Measurements from ENCODE around the gene ME3. TPM values are rescaled to one million over a fixed set of nuclear protein-coding genes. Genes with fewer than 3 reads are reported as not detected.

The ME3 gene
- total RNA-seq, 1 donor from 2014 or later, result 28.5 TPM

- Histone ChIP-seq H3K36me3 (no peaks in the 10 kb centered on the region), H3K9me3 (no peaks in the 10 kb centered on the region), H3K27me3 (no peaks in the 10 kb centered on the region), H3K27ac (no peak overlapping the region), H3K4me3 (no peak overlapping the region), H3K4me1 (peaks cover 33% of the 10 kb centered on the region)
- DNase-seq (ENCODE audit: extremely low spot score in 2 of 2), result no peak
- TF ChIP-seq CTCF (IDR thresholded peaks at IDR 0.05) (no peak), POLR2A (IDR thresholded peaks at IDR 0.05) (no peak), POLR2AphosphoS5 (IDR thresholded peaks at IDR 0.05; ENCODE audit: insufficient read depth in 1 of 2, low read depth in 1 of 2) (no peak)
- intact Hi-C loops (cut with DNase I), result no loop called here
These were observed 154.9 kb downstream of the ME3 start for GRCh38 chr11:86517557-86517956.

GRCh38 chr11:86515297-86516094 lies 156.9 kb downstream of the ME3 start:
- H3K4me1 ChIP-seq, result peaks cover 32% of the 10 kb centered on the region
- no peak overlapping the region for H3K27ac ChIP-seq
- no peak for DNase-seq (ENCODE audit: extremely low spot score in 2 of 2)
- H3K9me3 ChIP-seq, result no peaks in the 10 kb centered on the region
- H3K27me3 ChIP-seq, result no peaks in the 10 kb centered on the region
- TF ChIP-seq CTCF (IDR thresholded peaks at IDR 0.05), result no peak
- TF ChIP-seq POLR2AphosphoS5 (IDR thresholded peaks at IDR 0.05; ENCODE audit: insufficient read depth in 1 of 2, low read depth in 1 of 2), result no peak
- TF ChIP-seq POLR2A (IDR thresholded peaks at IDR 0.05), result no peak
- no peak overlapping the region for H3K4me3 ChIP-seq
- intact Hi-C loops (cut with DNase I), result no loop called here
- no peaks in the 10 kb centered on the region for H3K36me3 ChIP-seq

- H3K9me3 ChIP-seq, result no peaks in the 10 kb centered on the region
- TF ChIP-seq POLR2AphosphoS5 (IDR thresholded peaks at IDR 0.05; ENCODE audit: insufficient read depth in 1 of 2, low read depth in 1 of 2) (no peak), CTCF (IDR thresholded peaks at IDR 0.05) (no peak), POLR2A (IDR thresholded peaks at IDR 0.05) (no peak)
- H3K27ac ChIP-seq, result no peak overlapping the region
- no peaks in the 10 kb centered on the region for H3K27me3 ChIP-seq
- H3K36me3 ChIP-seq, result no peaks in the 10 kb centered on the region
- intact Hi-C loops (cut with DNase I), result no loop called here
- H3K4me3 ChIP-seq, result no peak overlapping the region
- no peak for DNase-seq (ENCODE audit: extremely low spot score in 2 of 2)
- peaks cover 22% of the 10 kb centered on the region for H3K4me1 ChIP-seq
These were observed 158.0 kb downstream of the ME3 start for GRCh38 chr11:86514453-86514852.

GRCh38 chr11:86513746-86514373 lies 158.6 kb downstream of the ME3 start:
- H3K9me3 ChIP-seq, result no peaks in the 10 kb centered on the region
- intact Hi-C loops (cut with DNase I), result no loop called here
- no peaks in the 10 kb centered on the region for H3K27me3 ChIP-seq
- no peak overlapping the region for H3K4me3 ChIP-seq
- no peak overlapping the region for H3K27ac ChIP-seq
- H3K36me3 ChIP-seq, result no peaks in the 10 kb centered on the region
- no peak for TF ChIP-seq CTCF (IDR thresholded peaks at IDR 0.05)
- no peak for TF ChIP-seq POLR2A (IDR thresholded peaks at IDR 0.05)
- no peak for TF ChIP-seq POLR2AphosphoS5 (IDR thresholded peaks at IDR 0.05; ENCODE audit: insufficient read depth in 1 of 2, low read depth in 1 of 2)
- peaks cover 16% of the 10 kb centered on the region for H3K4me1 ChIP-seq
- no peak for DNase-seq (ENCODE audit: extremely low spot score in 2 of 2)

- intact Hi-C loops (cut with DNase I), result no loop called here
- TF ChIP-seq POLR2AphosphoS5 (IDR thresholded peaks at IDR 0.05; ENCODE audit: insufficient read depth in 1 of 2, low read depth in 1 of 2) (no peak), POLR2A (IDR thresholded peaks at IDR 0.05) (no peak), CTCF (IDR thresholded peaks at IDR 0.05) (no peak)
These were observed 159.3 kb downstream of the ME3 start for GRCh38 chr11:86513138-86513537.

More at GRCh38 chr11:86513138-86513537, 159.3 kb downstream of the ME3 start:
- H3K9me3 ChIP-seq, result no peaks in the 10 kb centered on the region
- no peak overlapping the region for H3K27ac ChIP-seq
- no peak for DNase-seq (ENCODE audit: extremely low spot score in 2 of 2)
- H3K4me3 ChIP-seq, result no peak overlapping the region
- no peaks in the 10 kb centered on the region for H3K36me3 ChIP-seq
- peaks cover 9% of the 10 kb centered on the region for H3K4me1 ChIP-seq
- no peaks in the 10 kb centered on the region for H3K27me3 ChIP-seq

Measured in vagina (tissue), 2 donors.